GM19193 (cell line): ENCODE results near the gene CHD3.
A peak's percentile ranks its signal among the peaks of the same experiment; 100 is the strongest.

Source experiments
- POLR2A ChIP-seq: IDR thresholded peaks from 4 replicates; pipeline ENCODE4 v1.6.1; 2011; ENCODE audit not compliant: insufficient read depth, insufficient read length; ENCODE audit errors: extremely low read depth

CHD3 gene

GRCh38 chr17:7922269-7922844 is 33.8 kb downstream of the CHD3 start:
- TF ChIP-seq POLR2A = no peak

- TF ChIP-seq POLR2A = peak; percentile 69
These were observed 34.4 kb downstream of the CHD3 start for GRCh38 chr17:7922845-7923628.

- TF ChIP-seq POLR2A = no peak
These were observed 39.0 kb downstream of the CHD3 start for GRCh38 chr17:7927596-7927995.

GRCh38 chr17:7929158-7930023 is 40.8 kb downstream of the CHD3 start, which contains the start of gene KCNAB3:
Gene KCNAB3 (minus strand): TSS chr17:7929856. CDS start chr17:7929435, 421 bp downstream.
- TF ChIP-seq POLR2A = no peak

GRCh38 chr17:7930841-7931631 is 42.4 kb downstream of the CHD3 start:
- no peak for TF ChIP-seq POLR2A

- TF ChIP-seq POLR2A = peak; percentile 66
These were observed 43.3 kb downstream of the CHD3 start, which contains the start of the genes CNTROB and TRAPPC1 for GRCh38 chr17:7931709-7932482. Gene CNTROB (plus strand): TSS chr17:7932206. CDS start chr17:7933080, 874 bp downstream. Gene TRAPPC1 (minus strand): TSS chr17:7931946. CDS start chr17:7931829, 117 bp downstream.

GRCh38 chr17:7932483-7932891 is 43.9 kb downstream of the CHD3 start:
- no peak for TF ChIP-seq POLR2A

- TF ChIP-seq POLR2A = no peak
These were observed 44.4 kb downstream of the CHD3 start for GRCh38 chr17:7932949-7933348.

- TF ChIP-seq POLR2A = no peak
These were observed 47.3 kb downstream of the CHD3 start for GRCh38 chr17:7935859-7936258.

- TF ChIP-seq POLR2A = no peak
These were observed 51.4 kb downstream of the CHD3 start for GRCh38 chr17:7940034-7940433.

- TF ChIP-seq POLR2A = no peak
These were observed 52.2 kb downstream of the CHD3 start for GRCh38 chr17:7940743-7941142.

- TF ChIP-seq POLR2A = no peak
These were observed 54.7 kb downstream of the CHD3 start for GRCh38 chr17:7943291-7943690.

GRCh38 chr17:7944326-7944725 is 55.7 kb downstream of the CHD3 start:
- no peak for TF ChIP-seq POLR2A

- no peak for TF ChIP-seq POLR2A
These were observed 57.1 kb downstream of the CHD3 start for GRCh38 chr17:7945651-7946050.

- no peak for TF ChIP-seq POLR2A
These were observed 57.9 kb downstream of the CHD3 start for GRCh38 chr17:7946441-7946840.
